Hematopoietic multipotent progenitor cell treated with erythropoietin and hydrocortisone succinate and interleukin-3 and kit ligand, for 8 days (in vitro differentiated cells): ENCODE results near the gene TYROBP.
"Not testable (repeated sequence)": the region's sequence is repeated elsewhere in the genome, so short reads cannot be mapped to it uniquely, and the experiment has no call there.

Experiments
- DNase-seq: peaks from one replicate; pipeline ENCODE4 v3.0.0-alpha.2; 2015

The TYROBP gene

GRCh38 chr19:35931161-35931873, 23.2 kb upstream of the TYROBP start:
- DNase-seq = peak; percentile 99

- DNase-seq = no peak
These were observed 21.8 kb upstream of the TYROBP start for GRCh38 chr19:35929876-35930275.

GRCh38 chr19:35928507-35928906, 20.4 kb upstream of the TYROBP start:
- DNase-seq = no peak

- no peak for DNase-seq
These were observed 17.4 kb upstream of the TYROBP start for GRCh38 chr19:35925501-35925900.

- DNase-seq = no peak
These were observed 12.9 kb upstream of the TYROBP start for GRCh38 chr19:35921012-35921411.

- no peak for DNase-seq
These were observed 11.2 kb upstream of the TYROBP start for GRCh38 chr19:35919306-35919705.

GRCh38 chr19:35915443-35915842, 7.3 kb upstream of the TYROBP start:
- no peak for DNase-seq

- no peak for DNase-seq
These were observed 5.5 kb upstream of the TYROBP start for GRCh38 chr19:35913589-35913988.

GRCh38 chr19:35911790-35912189, 3.7 kb upstream of the TYROBP start:
- DNase-seq = no peak

GRCh38 chr19:35911173-35911572, 3.1 kb upstream of the TYROBP start:
- DNase-seq = no peak

GRCh38 chr19:35910355-35910754, 2.3 kb upstream of the TYROBP start:
- not testable (repeated sequence) for DNase-seq

GRCh38 chr19:35909684-35910035, 1.6 kb upstream of the TYROBP start:
- DNase-seq = no peak

GRCh38 chr19:35908973-35909683, 1.0 kb upstream of the TYROBP start:
- DNase-seq = peak; percentile 55

- no peak for DNase-seq
These were observed 734 bp downstream of the TYROBP start for GRCh38 chr19:35907377-35907745.

GRCh38 chr19:35905178-35905727, 2.8 kb downstream of the TYROBP start:
- DNase-seq = no peak

GRCh38 chr19:35904311-35905068, 3.6 kb downstream of the TYROBP start:
- DNase-seq = no peak

GRCh38 chr19:35903550-35904179, 4.4 kb downstream of the TYROBP start:
- peak; percentile 87 for DNase-seq

GRCh38 chr19:35902870-35903475, 5.1 kb downstream of the TYROBP start:
- DNase-seq = no peak

GRCh38 chr19:35901854-35902661, 6.0 kb downstream of the TYROBP start, which contains the start of gene HCST:
Gene HCST, plus strand, starts transcription at chr19:35902529. Its CDS starts 65 bp downstream, at chr19:35902594.
- DNase-seq = peak; percentile 26

- no peak for DNase-seq
These were observed 6.9 kb downstream of the TYROBP start for GRCh38 chr19:35901055-35901644.

- peak; percentile 80 for DNase-seq
These were observed 8.4 kb downstream of the TYROBP start for GRCh38 chr19:35899547-35900214.
